ENCODE data around the gene RIN3. TPM values are rescaled to one million over a fixed set of nuclear protein-coding genes. Genes with fewer than 3 reads are reported as not detected.

The RIN3 gene
- total RNA-seq, 1 experiment from 2014 or later, result 2.6 TPM

GRCh38 chr14:92616178-92616577, 102.6 kb downstream of the RIN3 start:
- DNase-seq (ENCODE audit: low read depth, low spot score), result no peak
- in situ Hi-C loops (cut with HindIII; ENCODE audit: low pct_unique_long_range_greater_than_20kb, low sequenced_read_pairs), result no loop called here

GRCh38 chr14:92617581-92617980, 104.0 kb downstream of the RIN3 start:
- DNase-seq (ENCODE audit: low read depth, low spot score), result peak; percentile 38
- in situ Hi-C loops (cut with HindIII; ENCODE audit: low pct_unique_long_range_greater_than_20kb, low sequenced_read_pairs), result no loop called here

- DNase-seq (ENCODE audit: low read depth, low spot score), result no peak
- in situ Hi-C loops (cut with HindIII; ENCODE audit: low pct_unique_long_range_greater_than_20kb, low sequenced_read_pairs), result no loop called here
Observed at GRCh38 chr14:92619671-92620456, 106.3 kb downstream of the RIN3 start.

- in situ Hi-C loops (cut with HindIII; ENCODE audit: low pct_unique_long_range_greater_than_20kb, low sequenced_read_pairs), result no loop called here
- no peak for DNase-seq (ENCODE audit: low read depth, low spot score)
Observed at GRCh38 chr14:92622311-92622710, 108.7 kb downstream of the RIN3 start.

GRCh38 chr14:92624764-92625163, 111.2 kb downstream of the RIN3 start:
- DNase-seq (ENCODE audit: low read depth, low spot score), result no peak
- in situ Hi-C loops (cut with HindIII; ENCODE audit: low pct_unique_long_range_greater_than_20kb, low sequenced_read_pairs), result no loop called here

- in situ Hi-C loops (cut with HindIII; ENCODE audit: low pct_unique_long_range_greater_than_20kb, low sequenced_read_pairs), result no loop called here
- no peak for DNase-seq (ENCODE audit: low read depth, low spot score)
Observed at GRCh38 chr14:92625213-92625612, 111.6 kb downstream of the RIN3 start.

DNA sequence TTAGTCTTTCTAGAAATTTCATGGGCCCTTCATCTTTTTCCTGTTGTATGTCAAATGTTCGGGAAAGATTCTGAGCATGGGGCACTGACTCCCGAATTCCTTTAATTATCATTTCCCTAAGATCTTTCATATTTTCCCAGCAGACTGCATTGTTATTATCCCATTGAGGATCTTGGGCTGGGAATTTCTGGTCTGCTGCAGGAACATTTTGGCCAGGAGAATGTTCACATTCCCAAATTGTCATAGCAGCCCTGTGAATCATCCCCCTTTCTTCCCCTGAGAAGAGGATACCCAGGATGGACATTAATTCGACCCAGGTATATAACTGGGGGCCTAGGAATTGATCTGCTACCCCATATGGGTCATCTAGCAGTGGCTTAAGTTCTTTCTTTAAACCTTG, 112.5 kb downstream of the RIN3 start:
- in situ Hi-C loops (cut with HindIII; ENCODE audit: low pct_unique_long_range_greater_than_20kb, low sequenced_read_pairs), result no loop called here
- no peak for DNase-seq (ENCODE audit: low read depth, low spot score)

DNA sequence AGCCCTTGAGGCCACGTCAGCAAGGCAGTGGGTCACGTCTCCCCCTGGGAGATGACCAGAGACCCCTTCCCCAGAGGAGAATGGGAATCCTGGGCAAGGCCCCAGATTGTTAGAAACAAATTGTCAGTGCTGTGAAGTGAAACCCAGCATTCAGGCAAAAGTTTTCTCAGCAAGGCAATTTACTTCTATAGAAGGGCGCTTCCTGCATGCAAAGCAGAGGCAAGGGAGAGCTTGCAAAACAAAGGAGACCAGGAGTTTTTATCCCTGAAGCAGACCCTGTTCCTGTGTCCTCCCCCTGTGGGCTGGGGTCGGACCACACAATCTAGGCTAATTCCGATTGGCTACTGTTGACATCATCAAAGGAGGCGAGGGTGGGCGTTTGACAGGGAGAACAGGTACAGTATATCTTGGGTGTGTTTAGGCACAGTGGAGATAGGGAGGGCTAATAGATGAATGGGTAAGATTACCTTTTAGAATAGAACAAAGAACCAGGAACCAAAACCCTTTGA, 114.2 kb downstream of the RIN3 start:
- no peak for DNase-seq (ENCODE audit: low read depth, low spot score)
- in situ Hi-C loops (cut with HindIII; ENCODE audit: low pct_unique_long_range_greater_than_20kb, low sequenced_read_pairs), result no loop called here

DNA sequence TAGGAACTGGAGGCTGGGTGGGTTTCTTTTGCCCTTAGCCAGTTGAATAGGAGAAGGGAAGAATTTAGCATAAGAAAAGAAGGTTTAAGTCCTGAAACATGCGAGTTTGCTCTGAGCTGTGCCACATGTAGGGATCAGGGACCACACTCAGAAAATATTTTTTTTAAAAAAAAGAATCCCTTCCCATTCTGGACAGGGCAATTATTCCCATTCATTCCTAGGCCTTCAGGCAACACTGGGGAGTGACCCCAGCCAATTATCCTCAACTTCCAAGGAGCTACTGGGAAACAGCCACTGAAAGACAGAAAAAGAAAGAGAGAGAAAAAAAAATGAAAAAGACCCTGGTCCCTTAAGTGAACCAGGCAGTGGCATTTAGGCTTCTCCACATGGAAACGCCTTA, 115.1 kb downstream of the RIN3 start:
- in situ Hi-C loops (cut with HindIII; ENCODE audit: low pct_unique_long_range_greater_than_20kb, low sequenced_read_pairs), result no loop called here
- DNase-seq (ENCODE audit: low read depth, low spot score), result no peak

- DNase-seq (ENCODE audit: low read depth, low spot score), result no peak
- in situ Hi-C loops (cut with HindIII; ENCODE audit: low pct_unique_long_range_greater_than_20kb, low sequenced_read_pairs), result no loop called here
Observed at GRCh38 chr14:92630367-92630766, 116.8 kb downstream of the RIN3 start.

GRCh38 chr14:92631098-92631497, 117.5 kb downstream of the RIN3 start:
- in situ Hi-C loops (cut with HindIII; ENCODE audit: low pct_unique_long_range_greater_than_20kb, low sequenced_read_pairs), result no loop called here
- no peak for DNase-seq (ENCODE audit: low read depth, low spot score)

GRCh38 chr14:92632546-92633273, 119.1 kb downstream of the RIN3 start:
- DNase-seq (ENCODE audit: low read depth, low spot score), result no peak
- in situ Hi-C loops (cut with HindIII; ENCODE audit: low pct_unique_long_range_greater_than_20kb, low sequenced_read_pairs), result no loop called here

GRCh38 chr14:92633274-92633616, 119.7 kb downstream of the RIN3 start:
- in situ Hi-C loops (cut with HindIII; ENCODE audit: low pct_unique_long_range_greater_than_20kb, low sequenced_read_pairs), result no loop called here
- DNase-seq (ENCODE audit: low read depth, low spot score), result no peak

DNA sequence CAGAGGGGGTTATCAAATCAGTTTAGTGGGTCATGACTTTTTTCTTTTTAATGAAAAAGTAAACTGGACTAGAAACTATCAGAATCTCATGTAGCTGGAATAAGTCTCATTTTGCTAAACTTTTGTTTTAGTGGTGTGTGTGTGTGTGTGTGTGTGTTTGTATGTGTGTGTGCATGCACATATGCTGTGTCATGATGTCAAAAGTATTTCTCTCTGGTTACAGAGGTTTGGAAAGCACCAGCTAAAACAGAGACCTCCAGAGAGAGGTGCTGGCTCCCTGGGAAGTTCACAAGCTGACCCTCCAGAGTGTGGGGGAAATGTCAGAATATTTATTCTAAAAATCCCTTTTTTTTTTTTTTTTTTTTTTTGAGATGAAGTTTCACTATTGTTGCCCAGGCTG, 120.1 kb downstream of the RIN3 start:
- DNase-seq (ENCODE audit: low read depth, low spot score), result no peak
- in situ Hi-C loops (cut with HindIII; ENCODE audit: low pct_unique_long_range_greater_than_20kb, low sequenced_read_pairs), result no loop called here

DNA sequence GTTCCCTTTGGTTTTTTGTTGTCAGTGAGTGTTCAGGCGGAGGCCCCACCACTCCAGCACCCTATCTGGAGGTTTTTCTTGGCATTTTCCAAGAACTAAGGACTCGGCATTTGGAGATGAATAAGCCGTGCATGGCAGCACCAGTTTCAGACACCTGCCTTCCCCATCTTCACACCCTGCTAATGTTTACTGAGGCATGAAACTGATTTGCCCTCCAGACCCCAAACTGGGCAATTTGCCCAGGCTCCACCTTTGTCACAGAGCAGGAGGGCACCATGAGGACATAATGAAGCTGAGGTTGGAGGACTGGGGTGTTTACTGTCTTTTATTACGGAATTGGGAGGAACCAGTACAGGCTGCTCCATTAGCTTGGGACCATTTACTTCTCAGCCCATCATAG, 121.5 kb downstream of the RIN3 start:
- in situ Hi-C loops (cut with HindIII; ENCODE audit: low pct_unique_long_range_greater_than_20kb, low sequenced_read_pairs), result no loop called here
- no peak for DNase-seq (ENCODE audit: low read depth, low spot score)

DNA sequence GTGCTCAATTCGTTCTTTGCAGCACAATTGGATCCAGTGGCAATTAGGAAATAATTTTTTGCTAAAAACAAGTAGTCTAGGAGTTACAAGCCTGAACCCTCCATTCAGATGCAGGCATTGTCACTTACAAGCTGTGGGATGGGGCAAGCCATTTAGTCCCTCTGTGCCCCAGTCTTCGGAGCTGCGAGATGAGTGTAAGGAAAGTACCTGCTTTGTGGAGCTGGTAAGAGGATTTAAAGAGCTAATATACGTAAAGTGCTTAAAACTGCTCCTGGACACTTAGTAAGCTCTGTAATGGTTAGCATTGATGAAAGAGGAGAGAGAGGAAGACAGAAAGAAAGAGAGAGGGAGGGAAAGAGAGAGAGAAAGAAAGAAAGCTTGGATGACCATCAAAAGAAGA, 122.3 kb downstream of the RIN3 start:
- no peak for DNase-seq (ENCODE audit: low read depth, low spot score)
- in situ Hi-C loops (cut with HindIII; ENCODE audit: low pct_unique_long_range_greater_than_20kb, low sequenced_read_pairs), result no loop called here

GRCh38 chr14:92637228-92637627, 123.6 kb downstream of the RIN3 start:
- in situ Hi-C loops (cut with HindIII; ENCODE audit: low pct_unique_long_range_greater_than_20kb, low sequenced_read_pairs), result no loop called here
- no peak for DNase-seq (ENCODE audit: low read depth, low spot score)

- no peak for DNase-seq (ENCODE audit: low read depth, low spot score)
- in situ Hi-C loops (cut with HindIII; ENCODE audit: low pct_unique_long_range_greater_than_20kb, low sequenced_read_pairs), result no loop called here
Observed at GRCh38 chr14:92637864-92638263, 124.3 kb downstream of the RIN3 start.

DNA sequence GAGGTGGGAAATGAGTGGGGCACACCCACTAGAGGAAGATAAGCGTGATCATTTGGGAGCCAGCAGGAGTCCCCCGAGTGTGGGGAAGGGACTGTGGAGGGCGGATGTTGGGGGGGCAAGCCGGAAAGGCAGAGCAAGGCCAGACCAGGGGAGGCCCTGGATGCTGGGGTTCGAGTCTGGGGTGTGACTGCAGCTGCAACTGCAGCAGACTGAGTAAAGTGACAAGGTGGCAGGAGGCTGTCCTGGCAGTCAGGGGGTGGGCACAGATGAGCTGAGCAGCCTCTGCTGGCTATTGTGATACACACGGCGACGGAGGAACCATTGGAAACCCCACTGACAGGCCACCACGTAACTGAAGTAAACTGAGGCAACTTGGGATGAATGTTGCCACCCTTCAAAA, 124.7 kb downstream of the RIN3 start:
- no peak for DNase-seq (ENCODE audit: low read depth, low spot score)
- in situ Hi-C loops (cut with HindIII; ENCODE audit: low pct_unique_long_range_greater_than_20kb, low sequenced_read_pairs), result no loop called here
